WTC11 (cell line): ENCODE results near the gene GNAS-AS1.

ENCODE experiments used
- ZBTB21 ChIP-seq: sonication (generic); formaldehyde crosslinking; IDR thresholded peaks from 2 replicates; pipeline ENCODE4 v1.8.1; 2023; ENCODE audit warnings: mild to moderate bottlenecking, missing genetic modification reagents, borderline replicate concordance
- TF ChIP-seq, protein P1 (sequence below): sonication (generic); formaldehyde crosslinking; conservative IDR thresholded peaks from 2 replicates; pipeline ENCODE4 v1.8.1; 2022; ENCODE audit warnings: mild to moderate bottlenecking, missing genetic modification reagents
- TF ChIP-seq, protein P2 (sequence below): sonication (generic); formaldehyde crosslinking; IDR thresholded peaks from 2 replicates; pipeline ENCODE4 v1.8.1; 2023; ENCODE audit warnings: mild to moderate bottlenecking, missing genetic modification reagents, borderline replicate concordance
- TF ChIP-seq, protein P3 (sequence below): sonication (generic); formaldehyde crosslinking; IDR thresholded peaks from 2 replicates; pipeline ENCODE4 v1.8.1; 2023; ENCODE audit warnings: mild to moderate bottlenecking, moderate library complexity, missing genetic modification reagents
- TF ChIP-seq, protein P4 (sequence below): fragments of 200-600 bp; IDR thresholded peaks from 2 replicates; pipeline ENCODE4 v1.8.0; 2022; ENCODE audit warnings: antibody characterized with exemption
- TF ChIP-seq, protein P5 (sequence below): sonication (generic); formaldehyde crosslinking; IDR thresholded peaks from 2 replicates; pipeline ENCODE4 v1.8.0; 2022; ENCODE audit warnings: mild to moderate bottlenecking, missing genetic modification reagents
- TF ChIP-seq, protein P6 (sequence below): fragments of 250-450 bp; sonication (Bioruptor Pico); IDR thresholded peaks from 2 replicates; pipeline ENCODE4 v1.9.0; 2021; ENCODE audit warnings: mild to moderate bottlenecking

DNA sequence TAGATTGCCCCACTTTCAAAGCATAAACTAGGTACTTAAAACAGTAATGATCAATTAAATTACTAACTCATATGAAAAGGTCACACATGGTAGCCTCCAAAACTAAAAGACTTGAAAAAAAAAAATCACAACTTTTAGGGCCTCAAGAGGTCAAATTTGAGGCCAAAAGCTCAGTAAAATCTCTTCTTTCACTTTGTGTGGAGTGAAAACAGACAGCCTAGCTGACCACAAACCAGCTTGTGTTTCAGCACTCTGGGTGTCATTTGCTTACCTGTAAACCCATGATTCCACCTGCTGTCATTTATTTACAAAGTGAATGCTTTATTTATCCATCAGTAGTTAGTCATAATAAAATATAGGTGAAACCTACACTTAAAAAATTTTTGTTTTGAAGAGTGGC lies 35.8 kb upstream of the GNAS-AS1 start:
- TF ChIP-seq, protein P1, sequence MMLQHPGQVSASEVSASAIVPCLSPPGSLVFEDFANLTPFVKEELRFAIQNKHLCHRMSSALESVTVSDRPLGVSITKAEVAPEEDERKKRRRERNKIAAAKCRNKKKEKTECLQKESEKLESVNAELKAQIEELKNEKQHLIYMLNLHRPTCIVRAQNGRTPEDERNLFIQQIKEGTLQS (CRISPR knock-in tag), result no peak
- TF ChIP-seq, protein P2, sequence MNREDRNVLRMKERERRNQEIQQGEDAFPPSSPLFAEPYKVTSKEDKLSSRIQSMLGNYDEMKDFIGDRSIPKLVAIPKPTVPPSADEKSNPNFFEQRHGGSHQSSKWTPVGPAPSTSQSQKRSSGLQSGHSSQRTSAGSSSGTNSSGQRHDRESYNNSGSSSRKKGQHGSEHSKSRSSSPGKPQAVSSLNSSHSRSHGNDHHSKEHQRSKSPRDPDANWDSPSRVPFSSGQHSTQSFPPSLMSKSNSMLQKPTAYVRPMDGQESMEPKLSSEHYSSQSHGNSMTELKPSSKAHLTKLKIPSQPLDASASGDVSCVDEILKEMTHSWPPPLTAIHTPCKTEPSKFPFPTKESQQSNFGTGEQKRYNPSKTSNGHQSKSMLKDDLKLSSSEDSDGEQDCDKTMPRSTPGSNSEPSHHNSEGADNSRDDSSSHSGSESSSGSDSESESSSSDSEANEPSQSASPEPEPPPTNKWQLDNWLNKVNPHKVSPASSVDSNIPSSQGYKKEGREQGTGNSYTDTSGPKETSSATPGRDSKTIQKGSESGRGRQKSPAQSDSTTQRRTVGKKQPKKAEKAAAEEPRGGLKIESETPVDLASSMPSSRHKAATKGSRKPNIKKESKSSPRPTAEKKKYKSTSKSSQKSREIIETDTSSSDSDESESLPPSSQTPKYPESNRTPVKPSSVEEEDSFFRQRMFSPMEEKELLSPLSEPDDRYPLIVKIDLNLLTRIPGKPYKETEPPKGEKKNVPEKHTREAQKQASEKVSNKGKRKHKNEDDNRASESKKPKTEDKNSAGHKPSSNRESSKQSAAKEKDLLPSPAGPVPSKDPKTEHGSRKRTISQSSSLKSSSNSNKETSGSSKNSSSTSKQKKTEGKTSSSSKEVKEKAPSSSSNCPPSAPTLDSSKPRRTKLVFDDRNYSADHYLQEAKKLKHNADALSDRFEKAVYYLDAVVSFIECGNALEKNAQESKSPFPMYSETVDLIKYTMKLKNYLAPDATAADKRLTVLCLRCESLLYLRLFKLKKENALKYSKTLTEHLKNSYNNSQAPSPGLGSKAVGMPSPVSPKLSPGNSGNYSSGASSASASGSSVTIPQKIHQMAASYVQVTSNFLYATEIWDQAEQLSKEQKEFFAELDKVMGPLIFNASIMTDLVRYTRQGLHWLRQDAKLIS (CRISPR knock-in tag), result no peak
- TF ChIP-seq, protein P3, sequence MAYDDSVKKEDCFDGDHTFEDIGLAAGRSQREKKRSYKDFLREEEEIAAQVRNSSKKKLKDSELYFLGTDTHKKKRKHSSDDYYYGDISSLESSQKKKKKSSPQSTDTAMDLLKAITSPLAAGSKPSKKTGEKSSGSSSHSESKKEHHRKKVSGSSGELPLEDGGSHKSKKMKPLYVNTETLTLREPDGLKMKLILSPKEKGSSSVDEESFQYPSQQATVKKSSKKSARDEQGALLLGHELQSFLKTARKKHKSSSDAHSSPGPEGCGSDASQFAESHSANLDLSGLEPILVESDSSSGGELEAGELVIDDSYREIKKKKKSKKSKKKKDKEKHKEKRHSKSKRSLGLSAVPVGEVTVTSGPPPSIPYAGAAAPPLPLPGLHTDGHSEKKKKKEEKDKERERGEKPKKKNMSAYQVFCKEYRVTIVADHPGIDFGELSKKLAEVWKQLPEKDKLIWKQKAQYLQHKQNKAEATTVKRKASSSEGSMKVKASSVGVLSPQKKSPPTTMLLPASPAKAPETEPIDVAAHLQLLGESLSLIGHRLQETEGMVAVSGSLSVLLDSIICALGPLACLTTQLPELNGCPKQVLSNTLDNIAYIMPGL (CRISPR knock-in tag), result no peak
- TF ChIP-seq, protein P4, sequence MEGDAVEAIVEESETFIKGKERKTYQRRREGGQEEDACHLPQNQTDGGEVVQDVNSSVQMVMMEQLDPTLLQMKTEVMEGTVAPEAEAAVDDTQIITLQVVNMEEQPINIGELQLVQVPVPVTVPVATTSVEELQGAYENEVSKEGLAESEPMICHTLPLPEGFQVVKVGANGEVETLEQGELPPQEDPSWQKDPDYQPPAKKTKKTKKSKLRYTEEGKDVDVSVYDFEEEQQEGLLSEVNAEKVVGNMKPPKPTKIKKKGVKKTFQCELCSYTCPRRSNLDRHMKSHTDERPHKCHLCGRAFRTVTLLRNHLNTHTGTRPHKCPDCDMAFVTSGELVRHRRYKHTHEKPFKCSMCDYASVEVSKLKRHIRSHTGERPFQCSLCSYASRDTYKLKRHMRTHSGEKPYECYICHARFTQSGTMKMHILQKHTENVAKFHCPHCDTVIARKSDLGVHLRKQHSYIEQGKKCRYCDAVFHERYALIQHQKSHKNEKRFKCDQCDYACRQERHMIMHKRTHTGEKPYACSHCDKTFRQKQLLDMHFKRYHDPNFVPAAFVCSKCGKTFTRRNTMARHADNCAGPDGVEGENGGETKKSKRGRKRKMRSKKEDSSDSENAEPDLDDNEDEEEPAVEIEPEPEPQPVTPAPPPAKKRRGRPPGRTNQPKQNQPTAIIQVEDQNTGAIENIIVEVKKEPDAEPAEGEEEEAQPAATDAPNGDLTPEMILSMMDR, result no peak
- TF ChIP-seq, protein P5, sequence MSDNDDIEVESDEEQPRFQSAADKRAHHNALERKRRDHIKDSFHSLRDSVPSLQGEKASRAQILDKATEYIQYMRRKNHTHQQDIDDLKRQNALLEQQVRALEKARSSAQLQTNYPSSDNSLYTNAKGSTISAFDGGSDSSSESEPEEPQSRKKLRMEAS (CRISPR knock-in tag), result no peak
- TF ChIP-seq ZBTB21 (CRISPR knock-in tag), result no peak
- TF ChIP-seq, protein P6, sequence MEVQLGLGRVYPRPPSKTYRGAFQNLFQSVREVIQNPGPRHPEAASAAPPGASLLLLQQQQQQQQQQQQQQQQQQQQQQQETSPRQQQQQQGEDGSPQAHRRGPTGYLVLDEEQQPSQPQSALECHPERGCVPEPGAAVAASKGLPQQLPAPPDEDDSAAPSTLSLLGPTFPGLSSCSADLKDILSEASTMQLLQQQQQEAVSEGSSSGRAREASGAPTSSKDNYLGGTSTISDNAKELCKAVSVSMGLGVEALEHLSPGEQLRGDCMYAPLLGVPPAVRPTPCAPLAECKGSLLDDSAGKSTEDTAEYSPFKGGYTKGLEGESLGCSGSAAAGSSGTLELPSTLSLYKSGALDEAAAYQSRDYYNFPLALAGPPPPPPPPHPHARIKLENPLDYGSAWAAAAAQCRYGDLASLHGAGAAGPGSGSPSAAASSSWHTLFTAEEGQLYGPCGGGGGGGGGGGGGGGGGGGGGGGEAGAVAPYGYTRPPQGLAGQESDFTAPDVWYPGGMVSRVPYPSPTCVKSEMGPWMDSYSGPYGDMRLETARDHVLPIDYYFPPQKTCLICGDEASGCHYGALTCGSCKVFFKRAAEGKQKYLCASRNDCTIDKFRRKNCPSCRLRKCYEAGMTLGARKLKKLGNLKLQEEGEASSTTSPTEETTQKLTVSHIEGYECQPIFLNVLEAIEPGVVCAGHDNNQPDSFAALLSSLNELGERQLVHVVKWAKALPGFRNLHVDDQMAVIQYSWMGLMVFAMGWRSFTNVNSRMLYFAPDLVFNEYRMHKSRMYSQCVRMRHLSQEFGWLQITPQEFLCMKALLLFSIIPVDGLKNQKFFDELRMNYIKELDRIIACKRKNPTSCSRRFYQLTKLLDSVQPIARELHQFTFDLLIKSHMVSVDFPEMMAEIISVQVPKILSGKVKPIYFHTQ (CRISPR knock-in tag), result no peak
